Fibroblast of lung (primary cell): ENCODE measurements around the gene GDF10. TPM values are rescaled to one million over a fixed set of nuclear protein-coding genes. Genes with fewer than 3 reads are reported as not detected.

Source experiments
- DNase-seq, 2 donors: peaks; one replicate each; pipeline versions ENCODE4 v3.0.0 to v3.0.0-alpha.2; 2010; ENCODE audit warnings: low read depth in 2 of 2
- H2AFZ ChIP-seq: 2 replicates; pipeline ENCODE4 v1.5.1; 2012; ENCODE audit warnings: low read length, control low read depth, inconsistent platforms
- H3K27ac ChIP-seq: 2 replicates; pipeline ENCODE4 v1.5.1; 2011; ENCODE audit warnings: low read length, control low read depth; ENCODE audit not compliant: insufficient read depth
- H3K27me3 ChIP-seq: 2 replicates; pipeline ENCODE4 v1.5.1; 2011; ENCODE audit warnings: mild to moderate bottlenecking, low read length; ENCODE audit not compliant: control insufficient read depth, insufficient read depth
- H3K36me3 ChIP-seq: 2 replicates; pipeline ENCODE4 v1.5.1; 2011; ENCODE audit warnings: low read length; ENCODE audit not compliant: control insufficient read depth, insufficient read depth
- H3K4me1 ChIP-seq: 2 replicates; pipeline ENCODE4 v1.5.1; 2011; ENCODE audit warnings: low read length; ENCODE audit not compliant: control insufficient read depth, insufficient read depth; ENCODE audit errors: extremely low read depth
- H3K4me2 ChIP-seq: 2 replicates; pipeline ENCODE4 v1.5.1; 2011; ENCODE audit warnings: low read length, control low read depth; ENCODE audit not compliant: insufficient read depth; ENCODE audit errors: extremely low read depth
- H3K4me3 ChIP-seq, 4 experiments: fragments of 200-600 bp in 1 of 4; sonication (generic) in 1 of 4; replicated peaks in 1 of 4; 2 replicates each; pipeline ENCODE4 v1.5.1; 2011 to 2016; ENCODE audit warnings: low read length in 4 of 4, low read depth in 3 of 4, mild to moderate bottlenecking in 3 of 4, control low read depth in 2 of 4, inconsistent platforms in 1 of 4, mixed read lengths in 1 of 4; ENCODE audit not compliant: insufficient read depth in 1 of 4; ENCODE audit errors: control extremely low read depth in 1 of 4
- H3K79me2 ChIP-seq: 2 replicates; pipeline ENCODE4 v1.5.1; 2012; ENCODE audit warnings: mild to moderate bottlenecking, low read length, inconsistent platforms; ENCODE audit not compliant: control insufficient read depth, insufficient read depth
- H3K9ac ChIP-seq: 2 replicates; pipeline ENCODE4 v1.5.1; 2011; ENCODE audit warnings: mild to moderate bottlenecking, low read length, control low read depth; ENCODE audit not compliant: insufficient read depth
- H3K9me3 ChIP-seq: 2 replicates; pipeline ENCODE4 v1.5.1; 2012; ENCODE audit warnings: low read depth, low read length; ENCODE audit not compliant: control insufficient read depth, insufficient read depth
- H4K20me1 ChIP-seq: 2 replicates; pipeline ENCODE4 v1.5.1; 2011; ENCODE audit warnings: low read length; ENCODE audit not compliant: control insufficient read depth, insufficient read depth; ENCODE audit errors: extremely low read depth
- EZH2 ChIP-seq: IDR thresholded peaks from 2 replicates; pipeline ENCODE4 v1.5.1; 2012; ENCODE audit warnings: low read length, control low read depth, mild to moderate bottlenecking; ENCODE audit errors: missing control alignments
- polyA plus RNA-seq, 2 donors: library from polyadenylated mRNA; depleted of rRNA in 1 of 2; stranded (reverse) in 1 of 2; unstranded in 1 of 2; fragments of >200 nt; gene quantifications; 2 replicates each; pipeline ENCODE4 v1.2.1, GENCODE V29; 2011 to 2012; ENCODE audit warnings: missing spikeins in 1 of 2
- total RNA-seq: library from RNA; depleted of rRNA; stranded (reverse); fragments of >200 nt; gene quantifications from 2 replicates; pipeline ENCODE4 v1.2.1, GENCODE V29; 2014
- TF ChIP-seq, protein P1 (sequence below), 2 donors: IDR thresholded peaks in 1 of 2; conservative IDR thresholded peaks in 1 of 2; 1 replicate in 1 of 2; 2 replicates in 1 of 2; pipeline ENCODE4 v1.5.1; 2011 to 2012; ENCODE audit warnings: low read length in 2 of 2, control low read depth in 1 of 2, inconsistent platforms in 1 of 2, low read depth in 1 of 2, mild to moderate bottlenecking in 1 of 2

GDF10 gene
- total and polyA plus RNA-seq, 2 donors (not counting 1 experiment from before 2014, with no cell fraction given): 6.2 to 25.1 TPM

DNA sequence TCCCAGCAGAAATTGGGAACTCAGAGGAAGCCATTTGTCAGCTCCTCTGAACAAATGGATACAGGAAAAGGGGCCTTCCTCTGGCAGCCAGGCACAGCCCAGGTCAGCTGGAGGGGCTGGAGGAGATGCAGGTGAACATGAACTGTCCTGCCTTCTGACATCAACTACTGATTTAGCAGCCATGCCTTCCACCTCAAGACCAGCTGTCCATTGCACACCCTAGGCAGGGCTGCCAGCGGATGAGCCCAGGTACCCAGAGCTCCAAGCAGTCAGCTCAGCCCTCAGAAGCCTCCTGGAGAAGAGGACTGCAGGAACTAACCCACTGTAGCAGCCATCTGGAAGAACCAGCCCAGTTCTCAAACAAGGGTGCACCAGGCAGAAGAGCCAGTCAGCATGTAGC is 44.1 kb upstream of the GDF10 start:
- Histone ChIP-seq H3K4me2 (no peak overlapping the region), H3K27ac (no peak overlapping the region), H3K9me3 (no peaks in the 10 kb centered on the region), H4K20me1 (no peaks in the 10 kb centered on the region), H3K36me3 (no peaks in the 10 kb centered on the region), H3K79me2 (no peaks in the 10 kb centered on the region), H3K27me3 (peaks cover 4% of the 10 kb centered on the region), H2AFZ (no peak overlapping the region), H3K4me1 (peaks cover 8% of the 10 kb centered on the region), H3K4me3 (no peak overlapping the region), H3K9ac (no peak overlapping the region)
- TF ChIP-seq, protein P1, sequence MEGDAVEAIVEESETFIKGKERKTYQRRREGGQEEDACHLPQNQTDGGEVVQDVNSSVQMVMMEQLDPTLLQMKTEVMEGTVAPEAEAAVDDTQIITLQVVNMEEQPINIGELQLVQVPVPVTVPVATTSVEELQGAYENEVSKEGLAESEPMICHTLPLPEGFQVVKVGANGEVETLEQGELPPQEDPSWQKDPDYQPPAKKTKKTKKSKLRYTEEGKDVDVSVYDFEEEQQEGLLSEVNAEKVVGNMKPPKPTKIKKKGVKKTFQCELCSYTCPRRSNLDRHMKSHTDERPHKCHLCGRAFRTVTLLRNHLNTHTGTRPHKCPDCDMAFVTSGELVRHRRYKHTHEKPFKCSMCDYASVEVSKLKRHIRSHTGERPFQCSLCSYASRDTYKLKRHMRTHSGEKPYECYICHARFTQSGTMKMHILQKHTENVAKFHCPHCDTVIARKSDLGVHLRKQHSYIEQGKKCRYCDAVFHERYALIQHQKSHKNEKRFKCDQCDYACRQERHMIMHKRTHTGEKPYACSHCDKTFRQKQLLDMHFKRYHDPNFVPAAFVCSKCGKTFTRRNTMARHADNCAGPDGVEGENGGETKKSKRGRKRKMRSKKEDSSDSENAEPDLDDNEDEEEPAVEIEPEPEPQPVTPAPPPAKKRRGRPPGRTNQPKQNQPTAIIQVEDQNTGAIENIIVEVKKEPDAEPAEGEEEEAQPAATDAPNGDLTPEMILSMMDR (conservative IDR thresholded peaks at IDR 0.05 in 1 of 2, IDR thresholded peaks at IDR 0.05 in 1 of 2; ENCODE audit: low read depth in 1 of 2, low read length in 2 of 2): no peak
- no peak for DNase-seq

DNA sequence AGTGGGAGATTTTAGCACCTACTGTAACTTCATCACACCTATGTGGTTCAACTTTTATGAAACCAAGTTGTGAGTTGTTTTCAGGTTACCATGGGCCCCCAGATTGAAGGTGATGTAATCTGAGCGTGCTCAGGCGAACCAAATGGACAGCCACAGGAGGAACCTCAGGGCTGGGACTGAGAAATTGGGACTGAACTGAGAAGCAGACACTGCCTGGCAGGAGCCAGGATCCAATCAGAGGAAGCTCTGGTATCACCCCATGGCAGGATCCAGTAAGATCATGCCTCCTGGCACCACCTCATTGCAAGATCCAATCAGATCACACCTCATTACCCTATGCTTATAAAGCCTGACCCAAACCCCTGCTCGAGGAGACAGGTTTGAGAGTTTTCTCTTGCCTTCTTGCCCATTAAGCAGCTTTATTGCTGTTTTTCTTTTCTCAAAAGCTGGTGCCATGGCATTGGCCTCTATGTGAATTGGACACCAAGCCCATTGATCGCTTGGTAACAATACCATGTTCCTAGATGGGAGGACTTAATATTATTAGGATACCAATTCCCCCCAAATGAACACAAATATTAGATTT is 43.2 kb upstream of the GDF10 start:
- H3K4me2 ChIP-seq: no peak overlapping the region
- H3K27me3 ChIP-seq: peaks cover 4% of the 10 kb centered on the region
- H2AFZ ChIP-seq: no peak overlapping the region
- no peak overlapping the region for H3K9ac ChIP-seq
- DNase-seq: no peak
- no peak overlapping the region for H3K27ac ChIP-seq
- H4K20me1 ChIP-seq: no peaks in the 10 kb centered on the region
- no peaks in the 10 kb centered on the region for H3K79me2 ChIP-seq
- no peak overlapping the region for H3K4me3 ChIP-seq
- H3K9me3 ChIP-seq: no peaks in the 10 kb centered on the region
- H3K36me3 ChIP-seq: no peaks in the 10 kb centered on the region
- peaks cover 8% of the 10 kb centered on the region for H3K4me1 ChIP-seq
- TF ChIP-seq, protein P1 (conservative IDR thresholded peaks at IDR 0.05 in 1 of 2, IDR thresholded peaks at IDR 0.05 in 1 of 2; ENCODE audit: low read depth in 1 of 2, low read length in 2 of 2): no peak
- no peak for TF ChIP-seq EZH2

DNA sequence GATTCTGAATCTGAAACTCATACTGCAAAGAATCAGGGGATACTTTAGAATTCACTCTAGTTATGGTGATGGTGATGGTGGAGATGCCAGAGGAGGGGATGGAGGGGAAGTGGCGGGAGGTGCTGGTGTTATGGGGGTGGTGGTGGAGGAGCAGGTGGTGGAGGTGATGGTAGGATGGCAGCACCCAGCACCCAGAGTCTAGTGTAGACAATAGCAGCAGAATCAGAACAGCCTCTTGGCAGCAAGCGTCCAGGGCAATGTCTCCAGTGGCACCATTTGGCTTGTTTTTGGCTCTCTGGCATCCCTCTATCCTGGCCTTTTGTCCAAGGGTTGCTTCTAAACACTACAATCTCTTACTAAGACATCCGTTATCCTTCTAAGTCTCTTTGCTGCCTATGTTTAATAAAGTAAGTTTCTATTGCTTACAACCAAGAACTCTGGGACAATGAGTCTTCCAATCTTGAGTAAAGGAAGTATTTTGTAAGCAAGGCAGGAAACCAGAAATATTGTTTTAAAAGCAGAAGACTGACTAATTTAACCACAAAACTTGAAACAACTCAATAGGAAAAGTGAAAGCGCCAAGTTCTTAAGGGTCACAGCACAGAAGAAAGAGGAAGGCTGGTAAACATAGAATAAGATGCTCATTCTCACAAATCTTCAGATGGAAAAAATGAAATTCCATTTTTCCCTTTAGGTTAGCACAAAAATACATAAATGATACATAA is 42.4 kb upstream of the GDF10 start:
- H4K20me1 ChIP-seq: no peaks in the 10 kb centered on the region
- no peaks in the 10 kb centered on the region for H3K36me3 ChIP-seq
- no peak overlapping the region for H3K27ac ChIP-seq
- H3K9me3 ChIP-seq: no peaks in the 10 kb centered on the region
- no peak for TF ChIP-seq EZH2
- TF ChIP-seq, protein P1 (conservative IDR thresholded peaks at IDR 0.05 in 1 of 2, IDR thresholded peaks at IDR 0.05 in 1 of 2; ENCODE audit: low read depth in 1 of 2, low read length in 2 of 2): no peak
- no peak overlapping the region for H3K9ac ChIP-seq
- H3K27me3 ChIP-seq: no peaks in the 10 kb centered on the region
- DNase-seq: peak; percentile 59 to 64
- H3K4me1 ChIP-seq: peaks cover 8% of the 10 kb centered on the region
- H3K4me2 ChIP-seq: no peak overlapping the region
- no peak overlapping the region for H2AFZ ChIP-seq
- H3K4me3 ChIP-seq: no peak overlapping the region
- no peaks in the 10 kb centered on the region for H3K79me2 ChIP-seq
